ENCODE data around the gene CLIP4. TPM values are rescaled to one million over a fixed set of nuclear protein-coding genes. Genes with fewer than 3 reads are reported as not detected.

CLIP4 gene
- polyA plus RNA-seq, 2 of the 4 experiments (the other 2 are of a cell fraction), result 51.1 to 99.1 TPM

- TF ChIP-seq USF2 (IDR thresholded peaks at IDR 0.05) (no peak), PBX3 (IDR thresholded peaks at IDR 0.05) (no peak), EHMT2 (IDR thresholded peaks at IDR 0.05; ENCODE audit: low read depth) (no peak), SMC3 (IDR thresholded peaks at IDR 0.05) (no peak), FOXS1 (CRISPR knock-in tag; IDR thresholded peaks at IDR 0.05) (no peak), NR3C1 (IDR thresholded peaks at IDR 0.05) (no peak)
Measured at GRCh38 chr2:29070526-29070925, 44.7 kb upstream of the CLIP4 start (continued).

- Histone ChIP-seq H3K9me3 (no peaks in the 10 kb centered on the region), H3K4me1 (no peaks in the 10 kb centered on the region), H3K4me2 (no peak overlapping the region), H3K4me3 (no peak overlapping the region), H3K27ac (no peak overlapping the region)
- TF ChIP-seq ELK1 (IDR thresholded peaks at IDR 0.05; ENCODE audit: low read depth, low read length) (no peak), RARB (CRISPR knock-in tag; IDR thresholded peaks at IDR 0.05) (no peak), ATOH8 (CRISPR knock-in tag; IDR thresholded peaks at IDR 0.05; ENCODE audit: low read depth) (no peak), CHD2 (IDR thresholded peaks at IDR 0.05; ENCODE audit: low read length, partially characterized antibody) (no peak), BHLHE40 (IDR thresholded peaks at IDR 0.05; ENCODE audit: low read depth, low read length) (no peak), NFE2L2 (conservative IDR thresholded peaks at IDR 0.05; ENCODE audit: low read length) (no peak), CBX8 (IDR thresholded peaks at IDR 0.05) (no peak), USF2 (IDR thresholded peaks at IDR 0.05) (no peak), ZC3H11A (IDR thresholded peaks at IDR 0.05) (no peak), SMC3 (IDR thresholded peaks at IDR 0.05) (no peak), REST (IDR thresholded peaks at IDR 0.05) (no peak), KDM5A (IDR thresholded peaks at IDR 0.05) (no peak), HDAC2 (IDR thresholded peaks at IDR 0.05) (no peak), FOSL2 (IDR thresholded peaks at IDR 0.05) (no peak), FOSL2 (CRISPR knock-in tag; IDR thresholded peaks at IDR 0.05) (no peak), EHMT2 (IDR thresholded peaks at IDR 0.05; ENCODE audit: low read depth) (no peak)
- no peak for ATAC-seq
- WGBS (ENCODE audit: missing lambda C conversion rate), result 68% methylated on average over 15 of the region's 19 CpGs
- ChIA-PET POLR2A (no interaction called here), CTCF (interaction anchor here (1.0 to 1.6 kb wide), 2 partner anchors 8 to 9 kb away, joined by 3 to 4 read pairs; no protein-coding TSS in a partner anchor)
- FAIRE-seq, result no peak
- DNase-seq (ENCODE audit: low read depth in 1 of 2, low spot score in 1 of 2), result no peak
Measured at GRCh38 chr2:29071032-29071975, 43.9 kb upstream of the CLIP4 start.

All from A549 (cell line).